Loucy (cell line): ENCODE measurements around the gene CDYL2.

Experiments
- H2AFZ ChIP-seq: fragments of 200-600 bp; sonication (generic); 2 replicates; pipeline ENCODE4 v1.6.0; 2016; ENCODE audit warnings: antibody characterized with exemption, mild to moderate bottlenecking, low read length, moderate library complexity
- H3F3A ChIP-seq: fragments of 200-600 bp; 2 replicates; pipeline ENCODE4 v1.6.0; 2016; ENCODE audit warnings: antibody characterized with exemption, low read depth, mild to moderate bottlenecking
- H3K27me3 ChIP-seq: fragments of 200-600 bp; sonication (generic); 2 replicates; pipeline ENCODE4 v1.6.1; 2014; ENCODE audit warnings: low read length, mild to moderate bottlenecking; ENCODE audit not compliant: insufficient read depth, poor library complexity, severe bottlenecking
- H3K36me3 ChIP-seq: fragments of 200-600 bp; sonication (generic); 2 replicates; pipeline ENCODE4 v1.6.1; 2016; ENCODE audit warnings: low read length; ENCODE audit not compliant: insufficient read depth
- H3K4me1 ChIP-seq: fragments of 200-600 bp; sonication (generic); 2 replicates; pipeline ENCODE4 v1.5.1; 2014; ENCODE audit warnings: low read length, mild to moderate bottlenecking; ENCODE audit not compliant: insufficient read depth, poor library complexity, severe bottlenecking
- H3K4me2 ChIP-seq: fragments of 200-600 bp; sonication (generic); 2 replicates; pipeline ENCODE4 v1.6.0; 2014; ENCODE audit warnings: antibody characterized with exemption, low read length, low read depth, mild to moderate bottlenecking; ENCODE audit not compliant: poor library complexity, severe bottlenecking
- H3K4me3 ChIP-seq: fragments of 200-600 bp; sonication (generic); 2 replicates; pipeline ENCODE4 v1.5.1; 2014; ENCODE audit warnings: low read length, mild to moderate bottlenecking, mixed read lengths; ENCODE audit not compliant: poor library complexity, severe bottlenecking
- H3K79me2 ChIP-seq: fragments of 200-600 bp; sonication (generic); 2 replicates; pipeline ENCODE4 v1.6.1; 2014; ENCODE audit warnings: low read length; ENCODE audit not compliant: insufficient read depth
- H3K9ac ChIP-seq: fragments of 200-600 bp; sonication (generic); 2 replicates; pipeline ENCODE4 v1.6.0; 2014; ENCODE audit warnings: mild to moderate bottlenecking, low read depth, low read length, moderate library complexity; ENCODE audit not compliant: poor library complexity, severe bottlenecking
- H3K9me2 ChIP-seq: fragments of 200-600 bp; sonication (generic); replicated peaks from 2 replicates; pipeline ENCODE4 v1.6.1; 2016; ENCODE audit warnings: low read depth, low read length, mixed read lengths
- H3K9me3 ChIP-seq: fragments of 200-600 bp; sonication (generic); 2 replicates; pipeline ENCODE4 v1.6.1; 2014; ENCODE audit warnings: mild to moderate bottlenecking, antibody characterized with exemption, low read length, low read depth; ENCODE audit not compliant: insufficient read depth
- H4K20me1 ChIP-seq: fragments of 200-600 bp; sonication (generic); 2 replicates; pipeline ENCODE4 v1.6.0; 2014; ENCODE audit warnings: antibody characterized with exemption, low read length, mild to moderate bottlenecking; ENCODE audit not compliant: insufficient read depth, poor library complexity, severe bottlenecking
- EZH2phosphoT487 ChIP-seq: fragments of 200-600 bp; IDR thresholded peaks from 2 replicates; pipeline ENCODE4 v1.6.1; 2018; ENCODE audit warnings: antibody characterized with exemption, mild to moderate bottlenecking, moderate library complexity, borderline replicate concordance
- TF ChIP-seq, protein P1 (sequence below): fragments of 200-600 bp; sonication (generic); conservative IDR thresholded peaks from 2 replicates; pipeline ENCODE4 v1.5.1; 2014; ENCODE audit warnings: mild to moderate bottlenecking, antibody characterized with exemption, low read length

Gene CDYL2

GRCh38 chr16:80720804-80721371 lies 83.5 kb downstream of the CDYL2 start:
- no peak overlapping the region for H3K9ac ChIP-seq
- H3K4me3 ChIP-seq = no peak overlapping the region
- no peaks in the 10 kb centered on the region for H4K20me1 ChIP-seq
- peaks cover 57% of the 10 kb centered on the region; the same call in 1 of the 2 replicates for H3K79me2 ChIP-seq
- no peaks in the 10 kb centered on the region; the same call in 1 of the 2 replicates for H3K9me3 ChIP-seq
- H3F3A ChIP-seq = no peaks in the 10 kb centered on the region
- H3K4me1 ChIP-seq = peaks cover 27% of the 10 kb centered on the region
- no peaks in the 10 kb centered on the region for H3K9me2 ChIP-seq
- TF ChIP-seq, protein P1, sequence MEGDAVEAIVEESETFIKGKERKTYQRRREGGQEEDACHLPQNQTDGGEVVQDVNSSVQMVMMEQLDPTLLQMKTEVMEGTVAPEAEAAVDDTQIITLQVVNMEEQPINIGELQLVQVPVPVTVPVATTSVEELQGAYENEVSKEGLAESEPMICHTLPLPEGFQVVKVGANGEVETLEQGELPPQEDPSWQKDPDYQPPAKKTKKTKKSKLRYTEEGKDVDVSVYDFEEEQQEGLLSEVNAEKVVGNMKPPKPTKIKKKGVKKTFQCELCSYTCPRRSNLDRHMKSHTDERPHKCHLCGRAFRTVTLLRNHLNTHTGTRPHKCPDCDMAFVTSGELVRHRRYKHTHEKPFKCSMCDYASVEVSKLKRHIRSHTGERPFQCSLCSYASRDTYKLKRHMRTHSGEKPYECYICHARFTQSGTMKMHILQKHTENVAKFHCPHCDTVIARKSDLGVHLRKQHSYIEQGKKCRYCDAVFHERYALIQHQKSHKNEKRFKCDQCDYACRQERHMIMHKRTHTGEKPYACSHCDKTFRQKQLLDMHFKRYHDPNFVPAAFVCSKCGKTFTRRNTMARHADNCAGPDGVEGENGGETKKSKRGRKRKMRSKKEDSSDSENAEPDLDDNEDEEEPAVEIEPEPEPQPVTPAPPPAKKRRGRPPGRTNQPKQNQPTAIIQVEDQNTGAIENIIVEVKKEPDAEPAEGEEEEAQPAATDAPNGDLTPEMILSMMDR = no peak
- no peak for TF ChIP-seq EZH2phosphoT487
- H3K4me2 ChIP-seq = peak overlapping the region; percentile 57
- H3K27me3 ChIP-seq = no peaks in the 10 kb centered on the region
- H3K36me3 ChIP-seq = no peaks in the 10 kb centered on the region
- H2AFZ ChIP-seq = no peak overlapping the region

DNA sequence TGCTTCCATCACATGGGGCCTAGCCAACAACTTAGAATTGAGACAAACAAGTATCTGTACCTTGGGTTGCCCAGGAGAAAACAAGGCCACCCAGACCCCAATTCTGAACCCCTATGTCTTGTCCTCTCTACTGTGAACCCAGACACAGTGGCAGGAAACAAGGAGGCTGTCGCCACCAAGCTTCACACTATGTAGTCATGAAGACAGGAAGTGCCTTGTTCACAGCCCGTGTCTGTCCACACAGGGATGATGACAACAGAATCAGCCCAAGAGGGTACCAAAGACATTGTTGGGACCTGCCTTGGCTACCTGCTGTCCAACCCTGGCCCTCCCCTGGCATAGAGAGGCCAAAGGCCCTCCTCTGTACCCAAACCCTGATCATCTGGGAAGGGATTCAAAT lies 84.8 kb downstream of the CDYL2 start:
- H3K79me2 ChIP-seq = peaks cover 61% of the 10 kb centered on the region; the same call in 1 of the 2 replicates
- H2AFZ ChIP-seq = no peak overlapping the region
- H3K9ac ChIP-seq = peak overlapping the region; percentile 42
- peaks cover 27% of the 10 kb centered on the region for H3K4me1 ChIP-seq
- peak overlapping the region; percentile 57 for H3K4me2 ChIP-seq
- H4K20me1 ChIP-seq = no peaks in the 10 kb centered on the region
- no peaks in the 10 kb centered on the region for H3K9me2 ChIP-seq
- H3K9me3 ChIP-seq = no peaks in the 10 kb centered on the region; the same call in 1 of the 2 replicates
- no peak for TF ChIP-seq EZH2phosphoT487
- TF ChIP-seq, protein P1 = no peak
- no peaks in the 10 kb centered on the region for H3K36me3 ChIP-seq
- no peaks in the 10 kb centered on the region for H3F3A ChIP-seq
- peak overlapping the region; percentile 36 for H3K4me3 ChIP-seq
- H3K27me3 ChIP-seq = no peaks in the 10 kb centered on the region

DNA sequence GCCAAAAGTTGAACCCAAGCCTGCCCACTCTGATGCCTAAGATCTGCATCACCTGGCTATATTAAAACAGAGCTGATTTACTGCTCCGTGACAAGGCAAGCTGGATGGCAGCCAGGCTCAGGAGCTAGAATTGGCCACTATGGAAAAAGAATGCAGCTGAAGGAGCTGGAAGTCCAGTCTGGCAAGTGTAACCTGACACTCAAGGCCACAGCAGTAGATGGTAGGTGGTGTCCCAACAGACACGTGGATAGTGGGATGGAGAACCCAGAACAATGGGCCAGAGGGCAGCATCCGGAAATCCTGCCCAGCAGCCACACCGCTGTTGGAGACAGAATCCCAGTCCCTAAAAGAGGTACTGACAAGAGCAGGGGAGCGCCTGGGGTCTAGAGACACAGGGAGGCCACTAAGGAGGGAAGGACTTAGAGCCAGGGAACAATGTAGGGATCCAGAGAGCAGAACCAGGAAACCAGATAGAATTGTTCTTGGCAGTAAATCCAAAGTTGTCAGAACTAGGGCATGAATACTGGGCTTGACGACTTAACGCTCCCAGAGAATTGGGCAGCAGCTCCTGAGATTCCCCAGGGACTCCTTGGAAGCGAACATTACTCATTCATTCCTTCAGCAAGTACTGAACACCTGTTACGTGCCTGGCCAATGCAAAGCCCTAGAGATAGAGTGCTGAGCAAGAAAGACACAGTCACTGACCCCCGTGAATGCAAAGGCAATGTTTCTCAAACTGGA lies 85.7 kb downstream of the CDYL2 start:
- Histone ChIP-seq H3K79me2 (peaks cover 60% of the 10 kb centered on the region; the same call in 1 of the 2 replicates), H3K4me3 (no peak overlapping the region), H3K9me3 (no peaks in the 10 kb centered on the region; the same call in 1 of the 2 replicates), H3K27me3 (no peaks in the 10 kb centered on the region), H4K20me1 (no peaks in the 10 kb centered on the region), H3K9ac (no peak overlapping the region), H3K36me3 (no peaks in the 10 kb centered on the region), H3F3A (no peaks in the 10 kb centered on the region), H3K4me1 (peaks cover 27% of the 10 kb centered on the region), H3K4me2 (no peak overlapping the region), H2AFZ (no peak overlapping the region), H3K9me2 (no peaks in the 10 kb centered on the region)
- TF ChIP-seq EZH2phosphoT487 = no peak
- TF ChIP-seq, protein P1 = no peak
